Keratinocyte (primary cell): ENCODE measurements around the gene NFIL3.

ENCODE experiments used
- EZH2 ChIP-seq: IDR thresholded peaks from one replicate; pipeline ENCODE4 v1.6.1; 2012; ENCODE audit warnings: inconsistent platforms, mild to moderate bottlenecking, low read length, moderate library complexity
- TF ChIP-seq, protein P1 (sequence below), 3 experiments: IDR thresholded peaks in 1 of 3; conservative IDR thresholded peaks in 1 of 3; optimal IDR thresholded peaks in 1 of 3; 2 replicates in 2 of 3; 3 replicates in 1 of 3; pipeline versions ENCODE3 to v1.5.1; 2011; ENCODE audit warnings: low read length in 3 of 3, mild to moderate bottlenecking in 3 of 3, moderate library complexity in 2 of 3, control low read depth in 1 of 3, inconsistent platforms in 1 of 3; ENCODE audit not compliant: insufficient read depth in 2 of 3; ENCODE audit errors: extremely low read depth in 1 of 3

DNA sequence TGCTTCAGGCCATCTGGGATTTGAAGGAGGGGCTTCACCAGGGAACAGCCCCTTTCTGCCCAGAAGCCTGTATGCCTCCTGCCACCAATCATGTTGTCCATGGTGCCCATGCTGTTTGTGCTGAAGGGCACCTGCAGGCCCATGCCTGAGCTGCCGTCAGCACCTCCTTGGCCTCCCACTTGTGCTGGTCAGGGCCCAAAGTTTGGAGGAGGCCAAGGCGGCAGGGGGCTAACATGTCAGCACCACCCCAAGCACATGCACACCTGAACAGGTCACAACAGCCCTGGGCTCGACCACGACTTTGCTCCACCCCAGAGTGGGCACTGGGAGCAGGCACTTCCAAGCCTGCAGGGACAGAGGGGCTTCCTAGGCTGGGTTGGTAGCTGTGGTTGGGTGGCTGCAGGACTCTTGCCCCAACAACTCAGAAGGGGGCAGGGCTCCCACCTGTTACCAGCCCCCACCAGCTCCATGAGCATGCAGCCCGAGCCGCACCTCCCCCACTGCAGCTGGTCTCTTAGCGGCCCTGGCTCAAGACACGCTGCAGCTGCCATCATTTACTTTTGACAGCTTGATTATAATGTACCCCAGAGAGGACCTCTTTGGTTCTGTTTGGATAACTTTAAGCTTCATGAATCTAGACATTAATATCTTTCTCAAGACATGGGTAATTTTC is 19.8 kb upstream of the NFIL3 start:
- TF ChIP-seq EZH2, result no peak
- TF ChIP-seq, protein P1, sequence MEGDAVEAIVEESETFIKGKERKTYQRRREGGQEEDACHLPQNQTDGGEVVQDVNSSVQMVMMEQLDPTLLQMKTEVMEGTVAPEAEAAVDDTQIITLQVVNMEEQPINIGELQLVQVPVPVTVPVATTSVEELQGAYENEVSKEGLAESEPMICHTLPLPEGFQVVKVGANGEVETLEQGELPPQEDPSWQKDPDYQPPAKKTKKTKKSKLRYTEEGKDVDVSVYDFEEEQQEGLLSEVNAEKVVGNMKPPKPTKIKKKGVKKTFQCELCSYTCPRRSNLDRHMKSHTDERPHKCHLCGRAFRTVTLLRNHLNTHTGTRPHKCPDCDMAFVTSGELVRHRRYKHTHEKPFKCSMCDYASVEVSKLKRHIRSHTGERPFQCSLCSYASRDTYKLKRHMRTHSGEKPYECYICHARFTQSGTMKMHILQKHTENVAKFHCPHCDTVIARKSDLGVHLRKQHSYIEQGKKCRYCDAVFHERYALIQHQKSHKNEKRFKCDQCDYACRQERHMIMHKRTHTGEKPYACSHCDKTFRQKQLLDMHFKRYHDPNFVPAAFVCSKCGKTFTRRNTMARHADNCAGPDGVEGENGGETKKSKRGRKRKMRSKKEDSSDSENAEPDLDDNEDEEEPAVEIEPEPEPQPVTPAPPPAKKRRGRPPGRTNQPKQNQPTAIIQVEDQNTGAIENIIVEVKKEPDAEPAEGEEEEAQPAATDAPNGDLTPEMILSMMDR (optimal IDR thresholded peaks at IDR 0.05 in 1 of 3, IDR thresholded peaks at IDR 0.05 in 1 of 3, conservative IDR thresholded peaks at IDR 0.05 in 1 of 3; ENCODE audit: extremely low read depth in 1 of 3, insufficient read depth in 2 of 3, low read length in 3 of 3), result no peak
